Heart right ventricle (tissue), 16 donors: Measurements from ENCODE around the gene RAET1L. TPM values are rescaled to one million over a fixed set of nuclear protein-coding genes. Genes with fewer than 3 reads are reported as not detected.

Source experiments
- ATAC-seq, 8 donors: fragments of 200-7000 bp; cut with Tn5 transposase; one replicate each; pipeline ENCODE4 v1.9.1; 2020; ENCODE audit warnings: mild to moderate bottlenecking in 8 of 8, moderate library complexity in 8 of 8, moderate number of reproducible peaks in 1 of 8
- DNase-seq, 2 donors: peaks; one replicate each; pipeline ENCODE4 v3.0.0-alpha.2; 2020
- H3K27ac ChIP-seq, 10 donors: fragments of 200-600 bp; sonication (generic) in 2 of 10; one replicate each; pipeline versions ENCODE4 v1.5.0 to v1.8.0; 2020 to 2022; ENCODE audit warnings: mild to moderate bottlenecking in 3 of 10
- H3K27me3 ChIP-seq, 7 donors: fragments of 200-600 bp; one replicate each; pipeline ENCODE4 v1.8.0; 2021 to 2022; ENCODE audit warnings: mild to moderate bottlenecking in 2 of 7
- H3K36me3 ChIP-seq, 9 donors: fragments of 200-600 bp; sonication (generic) in 1 of 9; one replicate each; pipeline versions ENCODE4 v1.5.0 to v1.8.0; 2020 to 2022; ENCODE audit warnings: mild to moderate bottlenecking in 2 of 9
- H3K4me1 ChIP-seq, 9 donors: fragments of 200-600 bp; sonication (generic) in 1 of 9; one replicate each; pipeline versions ENCODE4 v1.5.0 to v1.8.0; 2020 to 2022; ENCODE audit warnings: mild to moderate bottlenecking in 4 of 9
- H3K4me3 ChIP-seq, 10 donors: fragments of 200-600 bp; sonication (generic) in 2 of 10; one replicate each; pipeline versions ENCODE4 v1.5.0 to v1.8.0; 2020 to 2022; ENCODE audit warnings: mild to moderate bottlenecking in 7 of 10, moderate library complexity in 2 of 10
- H3K9me3 ChIP-seq, 11 donors: fragments of 200-600 bp in 10 of 11; sonication (generic) in 2 of 11; one replicate each; pipeline versions ENCODE4 v1.5.0 to v1.8.0; 2013 to 2022; ENCODE audit warnings: mild to moderate bottlenecking in 2 of 11, control low read depth in 1 of 11, moderate library complexity in 1 of 11
- WGBS, 2 donors: extraction: QIAGEN DNeasy Blood & Tissue Kit; methylation state at CpG; one replicate each; pipeline ENCODE4 v1.1.7; 2013; ENCODE audit warnings: inconsistent platforms in 1 of 2; 5-methylcytosine and 5-hydroxymethylcytosine counted together
- intact Hi-C, 10 donors: fragments of 100-400 bp; cut with DNase I; formaldehyde crosslinking; loops; one replicate each; pipeline versions ENCODE4 v1.11.1 to v1.14.2; 2022
- polyA plus RNA-seq, 2 donors: library from polyadenylated mRNA; stranded (reverse); fragments of 200-250 nt; gene quantifications; one replicate each; pipeline ENCODE4 v1.2.3, GENCODE V29; 2013
- total RNA-seq, 10 donors: library from RNA; stranded (reverse); fragmentation: NEBNext Ultra II Directional in 3 of 10; extraction: Animal tissue kit (Norgen Biotek cat#: 25700) in 3 of 10; gene quantifications; one replicate each; pipeline versions ENCODE4 v1.2.1 to v1.2.4, GENCODE V29; 2021 to 2023
- TF ChIP-seq, protein P1 (sequence below), 9 donors: fragments of 200-600 bp; sonication (generic) in 2 of 9; IDR thresholded peaks; one replicate each; pipeline versions ENCODE4 v1.5.0 to v1.8.0; 2021 to 2022; ENCODE audit warnings: antibody characterized with exemption in 9 of 9, mild to moderate bottlenecking in 5 of 9, moderate library complexity in 1 of 9
- donor health status: Arrhythmogenic right ventricular cardiomyopathy.
- donor health status: ischemic (EF 13 %, LVEDD 7.1; RV severe dilation, severe dysfunction).
- donor health status: healthy with polysubstance abuse.
- donor health status: DM: no; HTN: yes; CAD: no.
- donor health status: DM: no; HTN: no; CAD: no.
- donor health status: ischemic (EF 25% LVEDD 6.9; RV normal size, moderate dysfunction).
- donor health status: ischemic (EF 25% LVEDD 5.7; RV mildly dilated, moderate dysfunction).
- donor health status: healthy.
- donor health status: DM: yes; HTN: yes; CAD: no.
- donor health status: Ischemic cardiomyopathy.
- donor health status: ischemic (EF 35%, LVEDD 5.7; RV mildly dilated, moderate dysfunction).
- donor health status: nonischemic (EF 11% LVEDD 7.7; RV severe dilation, severe dysfunction).
- donor health status: DM: yes; HTN: yes; CAD: no.
- donor health status: PGD.
- donor health status: ischemic (EF 29% LVEDD 5.4; RV normal size, mild dysfunction).
- donor health status: nonischemic (EF 23%, LVEDD 6.1; RV moderate dilation, normal function).

The RAET1L gene
- total and polyA plus RNA-seq, 12 donors: 0.03 TPM; not detected in 11

DNA sequence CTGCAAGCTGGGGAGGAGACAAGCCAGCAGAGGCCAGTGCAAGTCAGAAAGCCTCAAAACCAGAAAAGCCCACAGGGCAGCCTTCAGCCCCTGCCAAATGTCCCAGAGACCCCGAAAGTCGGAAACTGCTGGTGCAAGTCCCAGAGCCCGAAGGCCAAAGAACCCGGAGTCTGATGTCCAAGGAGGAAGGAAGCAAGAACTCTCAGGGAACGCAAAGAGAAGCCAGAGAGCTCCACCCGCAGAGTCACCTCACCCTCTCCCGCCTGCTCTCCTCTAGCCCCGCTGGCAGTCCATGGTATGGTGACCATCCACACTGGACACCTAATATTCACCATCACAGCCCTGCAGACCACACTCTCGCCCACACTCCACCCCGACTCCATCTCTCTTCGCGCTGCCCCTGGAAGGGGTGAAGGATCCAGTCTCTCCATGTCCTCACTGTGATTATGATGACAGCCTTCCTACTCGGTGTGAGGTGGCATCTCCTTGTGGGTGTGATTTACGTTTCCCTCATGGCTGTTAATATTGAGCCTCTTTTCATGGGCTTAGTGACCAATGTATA is 33.0 kb upstream of the RAET1L start:
- Histone ChIP-seq H3K9me3 (no peaks in the 10 kb centered on the region), H3K27ac (no peak overlapping the region), H3K27me3 (peaks cover 0 to 42% (median 22%) of the 10 kb centered on the region in 7 donors), H3K4me3 (no peak overlapping the region), H3K4me1 (no peaks in the 10 kb centered on the region), H3K36me3 (no peaks in the 10 kb centered on the region)
- TF ChIP-seq, protein P1, sequence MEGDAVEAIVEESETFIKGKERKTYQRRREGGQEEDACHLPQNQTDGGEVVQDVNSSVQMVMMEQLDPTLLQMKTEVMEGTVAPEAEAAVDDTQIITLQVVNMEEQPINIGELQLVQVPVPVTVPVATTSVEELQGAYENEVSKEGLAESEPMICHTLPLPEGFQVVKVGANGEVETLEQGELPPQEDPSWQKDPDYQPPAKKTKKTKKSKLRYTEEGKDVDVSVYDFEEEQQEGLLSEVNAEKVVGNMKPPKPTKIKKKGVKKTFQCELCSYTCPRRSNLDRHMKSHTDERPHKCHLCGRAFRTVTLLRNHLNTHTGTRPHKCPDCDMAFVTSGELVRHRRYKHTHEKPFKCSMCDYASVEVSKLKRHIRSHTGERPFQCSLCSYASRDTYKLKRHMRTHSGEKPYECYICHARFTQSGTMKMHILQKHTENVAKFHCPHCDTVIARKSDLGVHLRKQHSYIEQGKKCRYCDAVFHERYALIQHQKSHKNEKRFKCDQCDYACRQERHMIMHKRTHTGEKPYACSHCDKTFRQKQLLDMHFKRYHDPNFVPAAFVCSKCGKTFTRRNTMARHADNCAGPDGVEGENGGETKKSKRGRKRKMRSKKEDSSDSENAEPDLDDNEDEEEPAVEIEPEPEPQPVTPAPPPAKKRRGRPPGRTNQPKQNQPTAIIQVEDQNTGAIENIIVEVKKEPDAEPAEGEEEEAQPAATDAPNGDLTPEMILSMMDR (IDR thresholded peaks at IDR 0.05): no peak
- WGBS, 2 donors: 86 to 88% methylated on average over 14 of the region's 14 CpGs
- intact Hi-C loops: no loop called here
- ATAC-seq (no peak), DNase-seq (no peak)

DNA sequence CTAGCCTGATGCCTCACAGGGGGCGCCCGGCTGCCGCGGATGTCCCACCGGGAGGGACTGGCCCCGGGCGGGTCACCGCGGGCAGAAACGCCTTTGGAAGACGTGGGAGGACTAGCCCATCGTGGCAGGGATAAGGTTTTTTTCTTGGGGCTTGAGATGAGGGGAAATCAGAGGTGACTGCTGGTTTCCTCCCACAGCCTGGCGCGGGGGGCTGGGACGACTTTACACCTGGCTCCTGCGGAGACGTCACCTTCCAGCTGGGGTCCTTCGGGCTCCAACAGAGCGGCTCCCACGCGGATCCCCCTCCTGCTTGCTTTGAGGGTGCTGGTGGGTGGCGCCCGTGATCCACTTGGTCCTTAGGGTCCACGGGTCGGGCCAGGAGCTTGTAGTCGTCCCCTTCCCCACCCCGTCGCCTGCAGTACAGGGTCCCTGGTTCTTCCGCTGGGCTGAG is 32.2 kb upstream of the RAET1L start:
- DNase-seq (no peak), ATAC-seq (no peak)
- H3K27ac ChIP-seq: no peak overlapping the region
- 77 to 81% methylated on average over 29 of the region's 29 CpGs for WGBS, 2 donors
- no peaks in the 10 kb centered on the region for H3K9me3 ChIP-seq
- TF ChIP-seq, protein P1 (IDR thresholded peaks at IDR 0.05): no peak
- H3K4me3 ChIP-seq: no peak overlapping the region
- H3K4me1 ChIP-seq: no peaks in the 10 kb centered on the region
- no peaks in the 10 kb centered on the region for H3K36me3 ChIP-seq
- H3K27me3 ChIP-seq: peaks cover 0 to 50% (median 29%) of the 10 kb centered on the region in 7 donors
- intact Hi-C loops: no loop called here

DNA sequence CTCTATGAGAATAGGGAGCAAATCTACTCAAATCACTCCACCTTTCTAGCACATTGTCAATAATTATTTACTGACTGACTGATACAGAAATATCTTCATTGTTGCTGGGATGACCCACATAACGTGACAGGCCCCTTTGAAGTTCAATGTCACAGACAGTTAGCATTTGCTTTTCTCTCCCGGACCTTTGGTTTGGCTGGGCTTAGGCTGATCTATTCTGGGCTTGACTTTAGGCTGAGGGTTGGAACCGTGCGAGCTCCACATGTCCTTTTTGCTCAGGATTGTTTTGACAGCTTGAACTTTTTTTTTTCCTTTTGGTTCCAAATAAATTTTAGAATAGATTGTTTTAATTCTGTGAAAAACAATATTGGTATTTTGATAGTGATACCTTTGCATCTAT is 31.6 kb upstream of the RAET1L start:
- TF ChIP-seq, protein P1 (IDR thresholded peaks at IDR 0.05): no peak
- Histone ChIP-seq H3K4me3 (no peak overlapping the region), H3K27ac (no peak overlapping the region), H3K36me3 (no peaks in the 10 kb centered on the region), H3K9me3 (no peaks in the 10 kb centered on the region), H3K27me3 (peaks cover 0 to 56% (median 32%) of the 10 kb centered on the region in 7 donors), H3K4me1 (no peaks in the 10 kb centered on the region)
- DNase-seq (no peak), ATAC-seq (no peak)
- 63 to 66% methylated on average over 4 of the region's 4 CpGs for WGBS, 2 donors
- intact Hi-C loops: no loop called here

DNA sequence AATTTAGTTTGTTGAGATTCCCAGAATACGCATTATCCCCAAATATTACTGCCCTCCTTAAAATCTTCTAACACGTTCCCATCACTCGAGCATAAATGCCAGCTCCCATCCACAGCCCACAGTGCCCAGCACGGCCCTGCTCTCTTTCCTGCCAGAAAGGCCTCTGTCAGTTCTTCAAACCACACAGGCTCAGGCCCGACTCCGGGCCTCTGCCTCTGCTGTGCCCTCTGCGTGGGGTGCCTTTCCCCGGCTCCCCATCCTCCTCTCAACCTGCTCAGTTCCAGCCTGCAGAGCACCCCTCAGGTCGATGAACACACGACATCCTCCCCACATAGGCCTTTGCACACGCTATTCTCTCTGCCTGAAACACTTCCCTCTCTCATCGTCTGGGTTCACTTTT is 30.8 kb upstream of the RAET1L start:
- no peaks in the 10 kb centered on the region for H3K36me3 ChIP-seq
- no peaks in the 10 kb centered on the region for H3K9me3 ChIP-seq
- ATAC-seq: no peak
- intact Hi-C loops: no loop called here
- no peak for DNase-seq
- no peak overlapping the region for H3K27ac ChIP-seq
- WGBS, 2 donors: 81 to 86% methylated on average over 12 of the region's 12 CpGs
- TF ChIP-seq, protein P1 (IDR thresholded peaks at IDR 0.05): no peak
- H3K4me3 ChIP-seq: no peak overlapping the region
- H3K4me1 ChIP-seq: no peaks in the 10 kb centered on the region
- peaks cover 0 to 63% (median 38%) of the 10 kb centered on the region in 7 donors for H3K27me3 ChIP-seq
